ENCODE data around the gene MTTP.

Gene MTTP

DNA sequence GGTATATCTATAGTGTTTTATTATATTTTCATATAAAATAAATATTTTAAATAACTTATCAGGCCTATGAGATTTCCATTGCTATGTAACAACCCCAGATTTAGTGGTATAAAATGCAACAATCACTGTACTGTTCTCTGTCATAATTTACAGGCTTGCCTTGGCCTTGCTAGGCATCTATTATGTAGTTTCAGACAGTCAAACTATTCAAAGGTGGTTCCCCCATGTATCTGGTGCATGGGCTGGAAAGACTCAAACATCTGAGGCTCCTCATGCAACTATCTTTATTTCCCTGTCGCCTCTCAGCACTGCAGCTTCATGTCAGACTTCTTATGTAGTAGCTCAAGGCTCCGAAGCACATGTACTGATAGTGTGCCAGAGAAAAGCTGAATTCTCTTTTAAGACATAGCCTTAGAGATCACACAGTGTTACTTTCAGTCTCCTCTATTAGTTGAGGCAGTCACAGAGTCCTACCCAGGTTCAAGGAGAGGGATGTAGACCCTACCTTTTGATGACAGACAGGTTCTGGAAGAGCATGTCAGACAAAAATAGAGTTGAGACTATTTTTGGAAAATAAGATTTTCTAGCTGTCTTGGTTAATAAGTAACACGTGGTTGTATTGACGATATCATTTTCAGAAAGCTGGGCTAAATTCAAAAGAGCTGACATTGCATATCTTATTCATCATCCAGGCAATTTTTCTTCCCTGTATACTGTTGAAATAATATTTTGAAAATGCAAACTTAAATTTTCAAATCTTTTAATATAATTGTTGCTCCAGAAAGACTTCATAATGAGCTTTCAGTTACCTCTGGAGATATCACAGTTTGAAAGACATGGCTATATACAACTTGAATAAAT is 19.4 kb downstream of the MTTP start:
- DNase-seq = no peak

GRCh38 chr4:99594818-99595217 is 20.2 kb downstream of the MTTP start:
- DNase-seq = no peak

DNA sequence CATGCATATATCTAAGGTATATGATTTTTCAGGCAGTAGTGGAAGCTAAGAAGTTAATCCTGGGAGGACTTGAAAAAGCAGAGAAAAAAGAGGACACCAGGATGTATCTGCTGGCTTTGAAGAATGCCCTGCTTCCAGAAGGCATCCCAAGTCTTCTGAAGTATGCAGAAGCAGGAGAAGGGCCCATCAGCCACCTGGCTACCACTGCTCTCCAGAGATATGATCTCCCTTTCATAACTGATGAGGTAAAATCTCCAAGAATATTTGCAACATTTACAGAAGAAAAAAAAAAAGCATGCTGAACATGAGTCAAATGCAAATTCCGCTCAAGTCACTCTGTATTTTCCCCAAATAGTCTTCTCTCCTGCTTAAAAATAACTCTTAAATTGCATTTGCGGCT is 32.1 kb downstream of the MTTP start:
- no peak for DNase-seq

- no peak for DNase-seq
Observed at GRCh38 chr4:99608417-99608816, 33.8 kb downstream of the MTTP start.

DNA sequence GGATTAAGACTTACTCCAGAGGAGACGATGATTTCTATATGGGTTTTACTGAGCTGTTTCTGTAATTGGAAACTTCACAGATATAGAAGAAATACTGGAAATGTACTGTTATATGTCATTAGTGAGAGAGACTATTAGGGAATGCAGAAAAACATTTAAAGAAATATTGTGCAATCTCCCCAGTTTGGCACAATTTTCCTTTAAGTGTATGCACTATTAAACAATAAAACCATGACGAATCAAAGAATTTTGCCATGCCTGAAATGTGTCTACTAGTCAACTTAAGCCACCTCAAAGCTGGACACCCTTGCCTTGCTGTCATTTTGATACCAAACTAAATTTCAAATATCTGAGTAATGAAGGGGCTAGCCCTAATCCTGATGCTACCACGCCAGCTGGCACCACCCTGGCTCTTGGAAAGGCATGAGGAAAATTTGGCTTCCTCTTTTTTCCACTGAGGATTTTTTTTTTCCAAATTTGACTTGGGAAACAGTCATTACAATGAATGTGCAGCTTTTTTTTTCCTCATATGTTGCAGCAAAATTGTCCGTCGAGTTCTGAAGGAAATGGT is 36.1 kb downstream of the MTTP start:
- no peak for DNase-seq

- no peak for DNase-seq
Observed at GRCh38 chr4:99612281-99612680, 37.7 kb downstream of the MTTP start.

DNA sequence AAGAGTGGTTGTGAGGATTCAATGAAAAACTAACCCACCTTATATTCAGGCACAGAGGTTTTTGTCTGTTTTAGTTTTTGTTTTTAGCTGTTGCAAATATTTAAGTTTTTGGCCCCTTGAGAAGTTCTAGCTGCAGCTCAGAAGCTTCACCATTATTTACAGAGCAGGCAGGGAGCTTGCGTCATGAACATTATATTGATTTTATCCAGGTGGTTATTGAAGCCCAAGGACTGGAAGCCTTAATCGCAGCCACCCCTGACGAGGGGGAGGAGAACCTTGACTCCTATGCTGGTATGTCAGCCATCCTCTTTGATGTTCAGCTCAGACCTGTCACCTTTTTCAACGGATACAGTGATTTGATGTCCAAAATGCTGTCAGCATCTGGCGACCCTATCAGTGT is 38.1 kb downstream of the MTTP start:
- no peak for DNase-seq

GRCh38 chr4:99614491-99614890 is 39.9 kb downstream of the MTTP start:
- DNase-seq = no peak

GRCh38 chr4:99615170-99615820 is 40.7 kb downstream of the MTTP start:
- no peak for DNase-seq

- no peak for DNase-seq
Observed at GRCh38 chr4:99617374-99617773, 42.8 kb downstream of the MTTP start.

DNA sequence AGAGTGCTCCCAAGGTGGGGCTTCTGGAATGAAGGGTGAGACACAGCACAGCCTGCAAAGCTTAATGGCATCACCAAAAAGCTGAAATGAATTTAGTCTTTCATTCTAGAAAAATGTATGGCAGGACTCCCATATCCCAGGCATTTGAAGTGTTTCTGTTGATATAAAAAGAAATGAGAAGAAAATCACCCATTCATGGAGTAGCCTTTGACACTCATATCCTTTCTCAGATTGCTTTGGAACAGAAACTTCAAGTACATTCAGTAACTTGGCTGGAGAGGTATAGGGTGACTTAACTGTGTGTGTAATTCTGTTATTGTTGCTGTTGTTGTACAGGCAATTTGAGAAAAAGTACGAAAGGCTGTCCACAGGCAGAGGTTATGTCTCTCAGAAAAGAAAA is 47.7 kb downstream of the MTTP start:
- no peak for DNase-seq

- no peak for DNase-seq
Observed at GRCh38 chr4:99624141-99624719, 49.6 kb downstream of the MTTP start.

- no peak for DNase-seq
Observed at GRCh38 chr4:99625369-99625768, 50.7 kb downstream of the MTTP start.

DNA sequence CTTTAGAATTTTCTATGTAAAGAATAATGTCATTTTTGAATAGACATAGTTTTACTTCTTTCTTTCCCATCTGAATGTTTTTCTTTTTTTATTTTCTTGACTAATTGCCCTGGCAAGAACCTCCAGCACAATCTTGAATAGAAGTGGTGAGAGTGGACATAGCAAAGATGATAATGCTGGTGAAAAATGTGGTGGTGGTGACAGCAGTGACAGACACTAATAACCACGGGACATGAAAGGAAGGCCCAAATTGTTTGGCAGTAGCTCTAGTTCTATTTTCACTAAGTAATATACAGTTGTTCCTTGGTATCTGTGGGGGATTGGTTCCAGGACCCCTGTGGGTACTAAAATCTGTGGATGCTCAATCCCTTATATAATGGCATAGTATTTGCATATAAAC is 53.4 kb downstream of the MTTP start:
- DNase-seq = no peak

- no peak for DNase-seq
Observed at GRCh38 chr4:99629962-99630554, 55.4 kb downstream of the MTTP start.

GRCh38 chr4:99630857-99631360 is 56.3 kb downstream of the MTTP start:
- DNase-seq = no peak

DNA sequence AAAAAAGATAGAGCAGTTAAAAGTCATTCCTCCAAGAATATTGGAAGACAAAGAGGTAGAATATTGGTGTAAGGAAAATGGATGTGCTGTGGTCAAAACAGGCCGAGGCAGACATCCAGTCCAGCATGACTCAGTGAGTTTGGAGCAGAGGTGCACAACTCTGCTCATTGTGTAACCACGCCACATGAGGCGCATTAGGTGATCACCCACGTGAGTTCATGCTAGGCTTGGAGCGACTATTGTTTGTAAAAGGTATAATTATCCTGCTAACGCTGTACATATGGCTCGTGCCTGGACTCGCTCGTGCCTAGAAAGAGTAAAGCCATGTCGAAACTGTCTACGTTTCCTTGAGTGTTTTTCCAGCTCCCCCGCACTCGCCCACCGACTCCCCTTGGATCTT is 59.1 kb downstream of the MTTP start:
- no peak for DNase-seq

GRCh38 chr4:99634742-99635360 is 60.2 kb downstream of the MTTP start:
- no peak for DNase-seq

- no peak for DNase-seq
Observed at GRCh38 chr4:99635601-99636000, 61.0 kb downstream of the MTTP start.

GRCh38 chr4:99636422-99636821 is 61.8 kb downstream of the MTTP start:
- no peak for DNase-seq

GRCh38 chr4:99637174-99637573 is 62.5 kb downstream of the MTTP start:
- no peak for DNase-seq

DNA sequence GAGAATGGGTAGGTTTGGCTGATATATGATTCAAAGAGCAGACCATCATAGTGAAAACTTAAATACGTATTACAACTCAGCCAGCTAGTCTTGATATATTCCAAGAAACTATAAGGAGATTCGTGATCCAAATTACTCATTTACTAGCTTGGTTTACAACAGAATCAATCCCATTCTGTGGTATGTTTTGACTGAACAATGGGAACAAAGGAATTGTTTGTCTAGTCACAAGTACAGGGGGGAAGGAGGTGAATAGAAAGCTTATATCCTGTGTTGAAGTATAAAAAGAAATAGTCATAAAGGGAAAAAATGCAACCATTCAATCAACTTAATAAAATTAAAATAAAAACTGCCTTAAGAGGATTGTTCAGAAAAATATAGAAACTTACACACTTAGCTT is 66.1 kb downstream of the MTTP start:
- no peak for DNase-seq

Data from NCI-H2029 (cell line).